Activated naive CD8-positive, alpha-beta T cell (primary cell): ENCODE results near the gene AFMID.
A peak's percentile ranks its signal among the peaks of the same experiment; 100 is the strongest.

Experiments
- H3K27ac Mint-ChIP-seq: one replicate; pipeline ENCODE4 v1.8.0; 2021; ENCODE audit warnings: mixed read lengths
- H3K27me3 Mint-ChIP-seq: one replicate; pipeline ENCODE4 v1.8.0; 2021; ENCODE audit warnings: mixed read lengths
- H3K36me3 Mint-ChIP-seq: one replicate; pipeline ENCODE4 v1.8.0; 2021; ENCODE audit warnings: mixed read lengths
- H3K4me1 Mint-ChIP-seq: one replicate; pipeline ENCODE4 v1.8.0; 2021; ENCODE audit warnings: low read depth, mixed read lengths
- H3K4me3 Mint-ChIP-seq: one replicate; pipeline ENCODE4 v1.8.0; 2021; ENCODE audit warnings: mild to moderate bottlenecking, mixed read lengths
- H3K9me3 Mint-ChIP-seq: one replicate; pipeline ENCODE4 v1.8.0; 2021; ENCODE audit warnings: low read depth, mixed read lengths

Gene AFMID

DNA sequence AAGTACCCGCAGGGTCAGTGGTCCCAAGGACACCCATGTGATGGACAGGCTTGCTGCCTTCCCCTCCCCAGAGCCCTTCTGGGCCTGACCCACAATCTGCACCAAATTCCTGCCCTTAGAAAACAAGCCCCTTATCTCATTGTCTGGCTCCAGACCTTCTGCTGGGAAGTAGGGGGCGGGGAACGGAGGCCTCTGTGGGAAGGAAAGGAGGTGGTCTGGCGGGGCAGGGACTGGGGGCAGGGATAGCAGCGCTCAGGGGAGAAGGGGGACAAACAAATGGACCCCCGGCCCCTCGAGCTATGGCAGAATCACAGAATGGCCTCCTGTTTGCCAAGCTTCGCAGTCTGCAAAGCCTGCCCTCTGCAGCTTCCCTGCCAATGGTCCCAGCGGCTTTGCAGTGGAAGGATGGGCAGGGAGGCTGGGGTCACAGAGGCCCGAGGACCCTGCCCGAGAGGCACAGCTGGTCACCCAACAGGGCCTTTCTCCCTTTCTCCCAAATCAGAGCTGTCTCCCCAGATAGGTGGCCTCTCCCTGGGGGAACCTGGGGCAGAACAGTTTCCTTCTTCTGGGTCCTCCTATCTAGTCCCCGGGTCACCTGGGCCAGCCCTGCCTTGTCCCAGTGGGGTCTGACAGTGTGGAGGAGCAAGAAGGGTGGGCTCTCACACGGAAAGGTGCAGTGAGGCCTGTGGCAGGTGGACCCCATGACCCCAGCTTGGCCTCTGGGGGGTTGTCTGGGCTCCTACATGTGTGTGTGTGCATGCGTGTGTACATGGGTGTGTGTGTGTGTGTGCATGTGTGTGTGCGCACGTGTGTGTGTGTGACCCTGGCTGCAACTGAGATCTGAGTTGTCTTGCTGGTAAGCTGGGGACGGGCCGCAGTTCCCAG lies 69.8 kb downstream of the AFMID start:
- peaks cover 52% of the 10 kb centered on the region for H3K4me1 Mint-ChIP-seq
- peak overlapping the region; percentile 40 for H3K4me3 Mint-ChIP-seq
- no peaks in the 10 kb centered on the region for H3K27me3 Mint-ChIP-seq
- no peaks in the 10 kb centered on the region for H3K9me3 Mint-ChIP-seq
- H3K36me3 Mint-ChIP-seq, result no peaks in the 10 kb centered on the region
- H3K27ac Mint-ChIP-seq, result no peak overlapping the region
